A673 (cell line): ENCODE measurements around the gene GNPTAB. TPM values are rescaled to one million over a fixed set of nuclear protein-coding genes. Genes with fewer than 3 reads are reported as not detected.

Experiments used
- BruUV-seq: library from RNA; stranded (reverse); fragments of 400-500 nt; replicated peaks from 2 replicates; lab custom pipeline; 2021; lab: Mats Ljungman, UMichigan
- CTCF ChIA-PET: fragments of 300-600 bp; sonication (Branson Sonifier 250); formaldehyde crosslinking; loops from one replicate; lab custom pipeline; 2022; ENCODE audit warnings: antibody characterized with exemption; lab: Charles Lee
- POLR2A ChIA-PET: fragments of 300-600 bp; sonication (Branson Sonifier 250); formaldehyde crosslinking; loops from one replicate; lab custom pipeline; 2022; ENCODE audit warnings: antibody characterized with exemption; ENCODE audit not compliant: low non-redundant PET; lab: Charles Lee
- DNase-seq: peaks from one replicate; pipeline ENCODE4 v3.0.0-alpha.2; 2015; ENCODE audit warnings: low spot score
- H3K27ac ChIP-seq: fragments of 200-600 bp; sonication (generic); 2 replicates; pipeline ENCODE4 v1.5.1; 2016; ENCODE audit warnings: mixed run types, low read depth, mild to moderate bottlenecking, mixed read lengths, antibody characterized with exemption, low read length; ENCODE audit not compliant: poor library complexity, severe bottlenecking
- H3K27me3 ChIP-seq: fragments of 200-600 bp; sonication (generic); replicated peaks from 2 replicates; pipeline ENCODE4 v1.6.1; 2017; ENCODE audit warnings: mixed run types, low read depth, mild to moderate bottlenecking, mixed read lengths, antibody characterized with exemption, low read length; ENCODE audit not compliant: insufficient read depth, poor library complexity
- H3K36me3 ChIP-seq: fragments of 200-600 bp; sonication (generic); 2 replicates; pipeline ENCODE4 v1.6.1; 2016; ENCODE audit warnings: mixed run types, mild to moderate bottlenecking, mixed read lengths, antibody characterized with exemption, low read length; ENCODE audit not compliant: insufficient read depth, poor library complexity, severe bottlenecking
- H3K4me1 ChIP-seq: fragments of 200-600 bp; sonication (generic); 2 replicates; pipeline ENCODE4 v1.6.1; 2017; ENCODE audit warnings: mixed run types, mild to moderate bottlenecking, mixed read lengths, antibody characterized with exemption, low read length; ENCODE audit not compliant: insufficient read depth, poor library complexity, severe bottlenecking
- H3K4me3 ChIP-seq: fragments of 200-600 bp; sonication (generic); 2 replicates; pipeline ENCODE4 v1.5.1; 2016; ENCODE audit warnings: low read depth, mixed run types, mild to moderate bottlenecking, mixed read lengths, low read length; ENCODE audit not compliant: poor library complexity, severe bottlenecking
- H3K9me3 ChIP-seq: fragments of 200-600 bp; sonication (generic); 2 replicates; pipeline ENCODE4 v1.6.1; 2016; ENCODE audit warnings: mixed run types, low read depth, mild to moderate bottlenecking, mixed read lengths, antibody characterized with exemption, low read length; ENCODE audit not compliant: poor library complexity, severe bottlenecking
- EZH2 ChIP-seq: fragments of 200-600 bp; sonication (generic); IDR thresholded peaks from 2 replicates; pipeline ENCODE4 v1.6.1; 2017; ENCODE audit warnings: borderline replicate concordance, low read depth, mild to moderate bottlenecking, mixed read lengths, antibody characterized with exemption, low read length; ENCODE audit not compliant: poor library complexity, severe bottlenecking
- intact Hi-C: fragments of 100-400 bp; cut with micrococcal nuclease; formaldehyde crosslinking; loops from one replicate; pipeline ENCODE4 v1.10.0; 2022; ENCODE audit not compliant: unreplicated experiment
- total RNA-seq: library from RNA; stranded (reverse); gene quantifications from 2 replicates; pipeline ENCODE4 v1.2.3, GENCODE V29; 2021
- TF ChIP-seq, protein P1 (sequence below): fragments of 300-800, 200-600 bp; sonication (generic); conservative IDR thresholded peaks from 2 replicates; pipeline ENCODE4 v1.5.1; 2017; ENCODE audit warnings: low read depth, mild to moderate bottlenecking, antibody characterized with exemption, low read length, moderate library complexity, mixed read lengths

The GNPTAB gene
- total RNA-seq, 1 experiment from 2014 or later, result 19.9 TPM

DNA sequence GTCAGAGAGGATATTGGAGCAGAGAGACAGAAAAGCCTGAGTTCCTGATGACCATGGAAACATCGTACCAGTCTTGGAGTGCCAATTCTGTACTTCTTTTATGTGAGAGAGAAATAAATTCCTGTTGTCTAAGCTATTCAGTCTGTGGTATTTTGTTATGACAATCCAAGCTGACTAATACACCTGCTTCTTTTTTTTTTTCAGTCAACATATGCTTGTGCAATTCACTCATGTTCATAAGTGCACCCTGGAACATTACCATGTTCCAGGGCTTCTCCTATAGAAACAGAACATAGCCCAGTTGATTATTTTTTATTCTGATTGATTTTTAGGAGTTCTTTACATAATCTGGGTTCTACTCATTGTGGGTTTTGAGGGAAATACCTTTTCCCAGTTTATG, 135.1 kb downstream of the GNPTAB start:
- Histone ChIP-seq H3K4me1 (no peaks in the 10 kb centered on the region), H3K4me3 (no peak overlapping the region), H3K27me3 (no peaks in the 10 kb centered on the region), H3K36me3 (no peaks in the 10 kb centered on the region), H3K27ac (no peak overlapping the region), H3K9me3 (no peaks in the 10 kb centered on the region)
- ChIA-PET CTCF (no interaction called here), POLR2A (no interaction called here)
- no peak for DNase-seq
- TF ChIP-seq, protein P1, sequence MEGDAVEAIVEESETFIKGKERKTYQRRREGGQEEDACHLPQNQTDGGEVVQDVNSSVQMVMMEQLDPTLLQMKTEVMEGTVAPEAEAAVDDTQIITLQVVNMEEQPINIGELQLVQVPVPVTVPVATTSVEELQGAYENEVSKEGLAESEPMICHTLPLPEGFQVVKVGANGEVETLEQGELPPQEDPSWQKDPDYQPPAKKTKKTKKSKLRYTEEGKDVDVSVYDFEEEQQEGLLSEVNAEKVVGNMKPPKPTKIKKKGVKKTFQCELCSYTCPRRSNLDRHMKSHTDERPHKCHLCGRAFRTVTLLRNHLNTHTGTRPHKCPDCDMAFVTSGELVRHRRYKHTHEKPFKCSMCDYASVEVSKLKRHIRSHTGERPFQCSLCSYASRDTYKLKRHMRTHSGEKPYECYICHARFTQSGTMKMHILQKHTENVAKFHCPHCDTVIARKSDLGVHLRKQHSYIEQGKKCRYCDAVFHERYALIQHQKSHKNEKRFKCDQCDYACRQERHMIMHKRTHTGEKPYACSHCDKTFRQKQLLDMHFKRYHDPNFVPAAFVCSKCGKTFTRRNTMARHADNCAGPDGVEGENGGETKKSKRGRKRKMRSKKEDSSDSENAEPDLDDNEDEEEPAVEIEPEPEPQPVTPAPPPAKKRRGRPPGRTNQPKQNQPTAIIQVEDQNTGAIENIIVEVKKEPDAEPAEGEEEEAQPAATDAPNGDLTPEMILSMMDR, result no peak
- TF ChIP-seq EZH2, result no peak
- no TSS peak for BruUV-seq
- intact Hi-C loops, result loop anchor here (2.0 kb wide), 1 partner anchor 63 kb away; no protein-coding TSS in a partner anchor

Other genes with a start within 250 kb of the GNPTAB start
- gene MYBPC1, start 236.0 kb downstream of the GNPTAB start, total RNA-seq, result 0.09 and 0.49 TPM in 2 replicates
- gene CHPT1, start 133.3 kb downstream of the GNPTAB start, total RNA-seq, result 30.2 and 31.6 TPM in 2 replicates
- 0.19 and 0.26 TPM in 2 replicates for gene SYCP3, start 91.5 kb downstream of the GNPTAB start, total RNA-seq
- 10.3 and 10.5 TPM in 2 replicates for gene DRAM1, start 46.6 kb upstream of the GNPTAB start, total RNA-seq
- gene WASHC3, start 231.0 kb upstream of the GNPTAB start, total RNA-seq, result 16.6 and 18.0 TPM in 2 replicates